ENCODE measurements around the gene TBC1D10A. TPM values are rescaled to one million over a fixed set of nuclear protein-coding genes. Genes with fewer than 3 reads are reported as not detected.
A peak's percentile ranks its signal among the peaks of the same experiment; 100 is the strongest.

TBC1D10A gene
- total RNA-seq, 1 donor from 2014 or later, result 5.0 TPM

GRCh38 chr22:30357236-30357570, 30.5 kb upstream of the TBC1D10A start:
- Mint-ChIP-seq H3K9me3 (ENCODE audit: unreplicated experiment) (peaks cover 8% of the 10 kb centered on the region), H3K4me1 (ENCODE audit: low read depth, unreplicated experiment) (peaks cover 26% of the 10 kb centered on the region)
- no peak for TF ChIP-seq CTCF (IDR thresholded peaks at IDR 0.05; ENCODE audit: partially characterized antibody, unreplicated experiment)

DNA sequence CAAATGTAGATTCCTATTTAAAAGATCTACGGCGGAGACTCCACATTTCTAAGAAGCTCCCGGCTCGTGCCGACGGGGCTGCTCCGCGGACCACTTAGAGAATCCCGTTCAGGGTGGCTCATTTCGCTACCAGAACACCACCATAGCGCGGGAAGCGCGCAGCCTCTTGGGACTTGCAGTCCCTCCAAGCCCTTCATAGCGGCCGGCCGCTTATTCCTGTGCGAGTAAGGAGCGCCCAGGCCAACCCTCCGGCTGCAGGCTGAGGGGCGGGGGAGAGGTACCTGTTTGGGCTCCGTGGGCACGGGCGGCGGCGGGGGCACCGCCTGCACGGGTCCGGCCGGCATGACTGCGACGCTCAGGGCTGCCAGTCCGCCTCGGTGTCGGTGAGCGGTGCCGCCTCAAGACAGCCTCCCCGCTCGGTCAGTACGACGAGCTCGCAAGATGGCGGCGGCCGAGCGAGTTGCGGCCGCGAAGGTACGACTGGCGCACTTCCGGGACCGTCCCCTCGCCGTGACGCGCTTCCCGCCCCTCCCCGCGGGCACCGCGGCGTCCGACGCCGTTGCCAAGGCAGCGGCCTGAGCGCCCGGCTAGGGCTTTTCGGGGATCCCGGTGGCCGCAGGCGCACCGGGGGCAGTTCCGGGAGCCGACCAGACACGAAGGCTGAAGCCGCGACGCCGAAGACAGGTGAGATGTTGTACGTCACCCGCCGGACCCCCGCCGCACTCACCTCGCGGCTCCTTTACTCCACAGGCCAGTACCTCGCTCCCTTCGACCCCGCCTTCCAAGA, 29.9 kb upstream of the TBC1D10A start, which contains the start of the genes CCDC157 and SF3A1:
Gene CCDC157, plus strand, starts transcription at position 559 of the 787 bp plus-strand sequence. CDS start 8,994 bp downstream, outside the sequence.
Gene SF3A1, minus strand, starts transcription at position 446 of the 787 bp plus-strand sequence. Its CDS starts 102 bp downstream, at position 344.
- DNase-seq, result peak; percentile 90
- Mint-ChIP-seq H3K27me3 (ENCODE audit: unreplicated experiment) (peaks cover 13% of the 10 kb centered on the region), H3K36me3 (ENCODE audit: unreplicated experiment) (no peaks in the 10 kb centered on the region), H3K4me3 (ENCODE audit: unreplicated experiment) (peak within 1 kb of the TSS; percentile 97), H3K27ac (ENCODE audit: unreplicated experiment) (peak within 1 kb of the TSS; percentile 94), H3K9me3 (ENCODE audit: unreplicated experiment) (peaks cover 8% of the 10 kb centered on the region), H3K4me1 (ENCODE audit: low read depth, unreplicated experiment) (peaks cover 25% of the 10 kb centered on the region)
- no peak for TF ChIP-seq CTCF (IDR thresholded peaks at IDR 0.05; ENCODE audit: partially characterized antibody, unreplicated experiment)

More at GRCh38 chr22:30357236-30357570, 30.5 kb upstream of the TBC1D10A start:
- H3K4me3 Mint-ChIP-seq (ENCODE audit: unreplicated experiment), result peak overlapping the region; percentile 97
- peaks cover 10% of the 10 kb centered on the region for H3K27me3 Mint-ChIP-seq (ENCODE audit: unreplicated experiment)
- peak overlapping the region; percentile 82 for H3K27ac Mint-ChIP-seq (ENCODE audit: unreplicated experiment)
- H3K36me3 Mint-ChIP-seq (ENCODE audit: unreplicated experiment), result no peaks in the 10 kb centered on the region
- DNase-seq, result no peak

- Mint-ChIP-seq H3K27ac (ENCODE audit: unreplicated experiment) (peak overlapping the region; percentile 72), H3K4me1 (ENCODE audit: low read depth, unreplicated experiment) (peaks cover 25% of the 10 kb centered on the region), H3K9me3 (ENCODE audit: unreplicated experiment) (peaks cover 10% of the 10 kb centered on the region), H3K4me3 (ENCODE audit: unreplicated experiment) (no peak overlapping the region), H3K27me3 (ENCODE audit: unreplicated experiment) (peaks cover 13% of the 10 kb centered on the region), H3K36me3 (ENCODE audit: unreplicated experiment) (no peaks in the 10 kb centered on the region)
- DNase-seq, result no peak
- no peak for TF ChIP-seq CTCF (IDR thresholded peaks at IDR 0.05; ENCODE audit: partially characterized antibody, unreplicated experiment)
These were observed 27.9 kb upstream of the TBC1D10A start for GRCh38 chr22:30354644-30355043.

DNA sequence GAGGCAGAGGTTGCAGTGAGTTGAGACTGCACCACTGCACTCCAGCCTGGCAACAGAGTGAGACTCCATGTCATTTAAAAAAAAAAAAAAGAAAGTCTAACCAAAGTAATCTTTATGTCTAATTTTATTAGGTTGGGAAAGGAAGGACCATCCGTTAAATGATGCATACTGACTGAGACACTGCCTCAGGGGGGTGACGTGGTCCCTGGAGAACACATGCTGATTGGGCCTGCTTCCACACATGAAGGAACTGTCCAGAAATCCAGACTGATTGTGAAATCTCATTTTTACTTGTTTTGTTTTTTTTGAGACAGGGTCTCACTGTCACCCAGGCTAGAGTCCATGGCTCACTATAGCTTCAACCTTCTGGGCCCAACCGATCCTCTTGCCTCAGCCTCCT, 24.5 kb upstream of the TBC1D10A start:
- Mint-ChIP-seq H3K9me3 (ENCODE audit: unreplicated experiment) (peaks cover 3% of the 10 kb centered on the region), H3K36me3 (ENCODE audit: unreplicated experiment) (no peaks in the 10 kb centered on the region), H3K4me1 (ENCODE audit: low read depth, unreplicated experiment) (peaks cover 15% of the 10 kb centered on the region), H3K27me3 (ENCODE audit: unreplicated experiment) (peaks cover 10% of the 10 kb centered on the region), H3K27ac (ENCODE audit: unreplicated experiment) (no peak overlapping the region), H3K4me3 (ENCODE audit: unreplicated experiment) (no peak overlapping the region)
- DNase-seq, result no peak
- TF ChIP-seq CTCF (IDR thresholded peaks at IDR 0.05; ENCODE audit: partially characterized antibody, unreplicated experiment), result no peak

DNA sequence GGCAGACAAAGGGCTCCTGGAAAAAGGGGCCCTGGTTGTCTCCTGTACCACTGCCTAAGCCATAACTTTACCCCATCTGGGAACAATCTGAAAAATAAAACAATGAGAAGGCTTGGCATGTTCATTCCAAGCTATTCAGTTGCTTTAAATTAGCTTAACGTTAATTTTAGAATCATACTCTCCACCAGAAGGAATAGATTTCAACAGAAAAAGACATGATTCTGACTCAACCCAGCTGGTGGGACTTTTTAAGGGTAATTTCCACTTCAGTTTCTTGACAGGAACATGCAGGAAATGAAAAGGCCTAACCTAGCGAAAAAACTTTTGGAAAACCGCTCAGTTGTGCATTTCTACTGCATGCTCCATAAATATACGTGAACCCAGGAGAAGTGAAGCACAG, 22.1 kb upstream of the TBC1D10A start:
- Mint-ChIP-seq H3K36me3 (ENCODE audit: unreplicated experiment) (no peaks in the 10 kb centered on the region), H3K27ac (ENCODE audit: unreplicated experiment) (no peak overlapping the region), H3K4me3 (ENCODE audit: unreplicated experiment) (no peak overlapping the region), H3K9me3 (ENCODE audit: unreplicated experiment) (peaks cover 2% of the 10 kb centered on the region), H3K27me3 (ENCODE audit: unreplicated experiment) (peaks cover 3% of the 10 kb centered on the region), H3K4me1 (ENCODE audit: low read depth, unreplicated experiment) (no peaks in the 10 kb centered on the region)
- no peak for TF ChIP-seq CTCF (IDR thresholded peaks at IDR 0.05; ENCODE audit: partially characterized antibody, unreplicated experiment)
- no peak for DNase-seq
